Measurements from ENCODE around the gene SLC39A11. TPM values are rescaled to one million over a fixed set of nuclear protein-coding genes. Genes with fewer than 3 reads are reported as not detected.

Gene SLC39A11
- total RNA-seq, 2 experiments from 2014 or later = 9.7 to 12.2 TPM

- no peaks in the 10 kb centered on the region for H3K9me3 Mint-ChIP-seq
- H3K27me3 Mint-ChIP-seq = peaks cover 10% of the 10 kb centered on the region
- intact Hi-C loops (cut with DNase I, micrococcal nuclease) = no loop called here
- TF ChIP-seq CTCF (IDR thresholded peaks at IDR 0.05) = no peak
- no peak for DNase-seq
- no peaks in the 10 kb centered on the region for H3K36me3 Mint-ChIP-seq (ENCODE audit: low read depth)
- no peaks in the 10 kb centered on the region for H3K4me1 Mint-ChIP-seq (ENCODE audit: low read depth)
- ATAC-seq (ENCODE audit: poor library complexity) = no peak
- no peak overlapping the region for H3K4me3 ChIP-seq (ENCODE audit: low read length)
- no peaks in the 10 kb centered on the region for H3K4me1 ChIP-seq (ENCODE audit: insufficient read depth, low read length)
- H3K27me3 ChIP-seq (ENCODE audit: control insufficient read depth in 1 of 2, insufficient read depth in 2 of 2, low read length in 2 of 2) = peaks cover 0 to 2% of the 10 kb centered on the region in 2 experiments
- POLR2A ChIA-PET = no interaction called here
- no peaks in the 10 kb centered on the region for H3K36me3 ChIP-seq (ENCODE audit: insufficient read depth, low read length)
- H3K27ac ChIP-seq (ENCODE audit: low read depth in 1 of 2, low read length in 2 of 2) = no peak overlapping the region
- no peak overlapping the region for H3K27ac Mint-ChIP-seq
- CTCF ChIA-PET = no interaction called here
- no peak overlapping the region for H3K4me3 Mint-ChIP-seq
- peaks cover 0 to 4% of the 10 kb centered on the region in 2 experiments for H3K9me3 ChIP-seq (ENCODE audit: control insufficient read depth in 1 of 2, insufficient read depth in 1 of 2, low read length in 2 of 2)
Measured at GRCh38 chr17:73101031-73101430, 8.5 kb upstream of the SLC39A11 start.

GRCh38 chr17:73100363-73100762, 7.9 kb upstream of the SLC39A11 start:
- intact Hi-C loops (cut with DNase I, micrococcal nuclease) = no loop called here
- H3K4me1 ChIP-seq (ENCODE audit: insufficient read depth, low read length) = no peaks in the 10 kb centered on the region
- no peak for TF ChIP-seq CTCF (IDR thresholded peaks at IDR 0.05)
- ChIA-PET POLR2A (no interaction called here), CTCF (no interaction called here)
- H3K27me3 ChIP-seq (ENCODE audit: control insufficient read depth in 1 of 2, insufficient read depth in 2 of 2, low read length in 2 of 2) = peaks cover 0 to 4% of the 10 kb centered on the region in 2 experiments
- H3K4me3 Mint-ChIP-seq = no peak overlapping the region
- no peaks in the 10 kb centered on the region for H3K9me3 Mint-ChIP-seq
- H3K36me3 Mint-ChIP-seq (ENCODE audit: low read depth) = no peaks in the 10 kb centered on the region
- H3K27me3 Mint-ChIP-seq = peaks cover 10% of the 10 kb centered on the region
- no peak for ATAC-seq (ENCODE audit: poor library complexity)
- H3K27ac Mint-ChIP-seq = no peak overlapping the region
- H3K36me3 ChIP-seq (ENCODE audit: insufficient read depth, low read length) = no peaks in the 10 kb centered on the region
- no peak for DNase-seq
- no peak overlapping the region for H3K27ac ChIP-seq (ENCODE audit: low read depth in 1 of 2, low read length in 2 of 2)
- H3K4me1 Mint-ChIP-seq (ENCODE audit: low read depth) = no peaks in the 10 kb centered on the region
- peaks cover 0 to 4% of the 10 kb centered on the region in 2 experiments for H3K9me3 ChIP-seq (ENCODE audit: control insufficient read depth in 1 of 2, insufficient read depth in 1 of 2, low read length in 2 of 2)
- H3K4me3 ChIP-seq (ENCODE audit: low read length) = no peak overlapping the region

- no peaks in the 10 kb centered on the region for H3K9me3 ChIP-seq (ENCODE audit: control insufficient read depth in 1 of 2, insufficient read depth in 1 of 2, low read length in 2 of 2)
- H3K27me3 ChIP-seq (ENCODE audit: control insufficient read depth in 1 of 2, insufficient read depth in 2 of 2, low read length in 2 of 2) = peaks cover 0 to 4% of the 10 kb centered on the region in 2 experiments
- TF ChIP-seq CTCF (IDR thresholded peaks at IDR 0.05) = no peak
- Mint-ChIP-seq H3K27me3 (peaks cover 10% of the 10 kb centered on the region), H3K9me3 (no peaks in the 10 kb centered on the region), H3K4me1 (ENCODE audit: low read depth) (no peaks in the 10 kb centered on the region), H3K4me3 (no peak overlapping the region), H3K27ac (no peak overlapping the region), H3K36me3 (ENCODE audit: low read depth) (no peaks in the 10 kb centered on the region)
- intact Hi-C loops (cut with DNase I, micrococcal nuclease) = no loop called here
- H3K4me1 ChIP-seq (ENCODE audit: insufficient read depth, low read length) = no peaks in the 10 kb centered on the region
- DNase-seq (no peak), ATAC-seq (ENCODE audit: poor library complexity) (no peak)
- POLR2A ChIA-PET = no interaction called here
- H3K36me3 ChIP-seq (ENCODE audit: insufficient read depth, low read length) = no peaks in the 10 kb centered on the region
- CTCF ChIA-PET = no interaction called here
- H3K27ac ChIP-seq (ENCODE audit: low read depth in 1 of 2, low read length in 2 of 2) = no peak overlapping the region
- no peak overlapping the region for H3K4me3 ChIP-seq (ENCODE audit: low read length)
Measured at GRCh38 chr17:73099511-73099910, 7.0 kb upstream of the SLC39A11 start.
